ENCODE measurements around the gene BMP6. TPM values are rescaled to one million over a fixed set of nuclear protein-coding genes. Genes with fewer than 3 reads are reported as not detected.

Gene BMP6
- polyA plus RNA-seq, 2 of the 4 experiments (the other 2 are of a cell fraction), result 8.4 to 23.0 TPM

DNA sequence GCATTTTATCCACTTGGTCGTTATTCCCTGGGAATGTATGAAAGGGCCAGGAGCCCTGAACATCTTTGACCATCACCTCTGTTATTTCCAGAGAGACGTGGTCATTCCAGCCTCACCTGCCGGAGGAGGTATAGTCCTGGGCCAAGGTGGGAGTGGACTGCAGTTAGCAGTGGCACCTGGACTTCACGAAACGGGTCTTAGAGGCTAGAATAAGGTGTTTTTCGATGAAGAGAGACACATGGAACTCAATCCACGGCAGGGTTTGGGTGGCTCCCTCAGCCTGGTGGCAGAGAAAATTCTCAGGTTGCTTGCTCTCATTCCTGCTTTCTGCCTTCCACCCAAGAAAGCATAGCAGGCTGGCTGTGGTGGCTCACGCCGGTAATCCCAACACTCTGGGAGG lies 48.0 kb downstream of the BMP6 start (continued):
- TF ChIP-seq, protein P1, sequence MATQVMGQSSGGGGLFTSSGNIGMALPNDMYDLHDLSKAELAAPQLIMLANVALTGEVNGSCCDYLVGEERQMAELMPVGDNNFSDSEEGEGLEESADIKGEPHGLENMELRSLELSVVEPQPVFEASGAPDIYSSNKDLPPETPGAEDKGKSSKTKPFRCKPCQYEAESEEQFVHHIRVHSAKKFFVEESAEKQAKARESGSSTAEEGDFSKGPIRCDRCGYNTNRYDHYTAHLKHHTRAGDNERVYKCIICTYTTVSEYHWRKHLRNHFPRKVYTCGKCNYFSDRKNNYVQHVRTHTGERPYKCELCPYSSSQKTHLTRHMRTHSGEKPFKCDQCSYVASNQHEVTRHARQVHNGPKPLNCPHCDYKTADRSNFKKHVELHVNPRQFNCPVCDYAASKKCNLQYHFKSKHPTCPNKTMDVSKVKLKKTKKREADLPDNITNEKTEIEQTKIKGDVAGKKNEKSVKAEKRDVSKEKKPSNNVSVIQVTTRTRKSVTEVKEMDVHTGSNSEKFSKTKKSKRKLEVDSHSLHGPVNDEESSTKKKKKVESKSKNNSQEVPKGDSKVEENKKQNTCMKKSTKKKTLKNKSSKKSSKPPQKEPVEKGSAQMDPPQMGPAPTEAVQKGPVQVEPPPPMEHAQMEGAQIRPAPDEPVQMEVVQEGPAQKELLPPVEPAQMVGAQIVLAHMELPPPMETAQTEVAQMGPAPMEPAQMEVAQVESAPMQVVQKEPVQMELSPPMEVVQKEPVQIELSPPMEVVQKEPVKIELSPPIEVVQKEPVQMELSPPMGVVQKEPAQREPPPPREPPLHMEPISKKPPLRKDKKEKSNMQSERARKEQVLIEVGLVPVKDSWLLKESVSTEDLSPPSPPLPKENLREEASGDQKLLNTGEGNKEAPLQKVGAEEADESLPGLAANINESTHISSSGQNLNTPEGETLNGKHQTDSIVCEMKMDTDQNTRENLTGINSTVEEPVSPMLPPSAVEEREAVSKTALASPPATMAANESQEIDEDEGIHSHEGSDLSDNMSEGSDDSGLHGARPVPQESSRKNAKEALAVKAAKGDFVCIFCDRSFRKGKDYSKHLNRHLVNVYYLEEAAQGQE (IDR thresholded peaks at IDR 0.05), result no peak
- TF ChIP-seq CBX2 (IDR thresholded peaks at IDR 0.05; ENCODE audit: borderline replicate concordance, low read depth), result no peak
- TF ChIP-seq, protein P2, sequence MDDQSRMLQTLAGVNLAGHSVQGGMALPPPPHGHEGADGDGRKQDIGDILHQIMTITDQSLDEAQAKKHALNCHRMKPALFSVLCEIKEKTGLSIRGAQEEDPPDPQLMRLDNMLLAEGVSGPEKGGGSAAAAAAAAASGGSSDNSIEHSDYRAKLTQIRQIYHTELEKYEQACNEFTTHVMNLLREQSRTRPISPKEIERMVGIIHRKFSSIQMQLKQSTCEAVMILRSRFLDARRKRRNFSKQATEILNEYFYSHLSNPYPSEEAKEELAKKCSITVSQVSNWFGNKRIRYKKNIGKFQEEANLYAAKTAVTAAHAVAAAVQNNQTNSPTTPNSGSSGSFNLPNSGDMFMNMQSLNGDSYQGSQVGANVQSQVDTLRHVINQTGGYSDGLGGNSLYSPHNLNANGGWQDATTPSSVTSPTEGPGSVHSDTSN (IDR thresholded peaks at IDR 0.05), result no peak
- no peak for TF ChIP-seq RNF2 (IDR thresholded peaks at IDR 0.05; ENCODE audit: borderline replicate concordance, low read depth)
- TF ChIP-seq POLR2AphosphoS2 (conservative IDR thresholded peaks at IDR 0.05; ENCODE audit: low read length), result no peak
- TF ChIP-seq RFX5 (IDR thresholded peaks at IDR 0.05), result no peak
- TF ChIP-seq NFE2L2 (conservative IDR thresholded peaks at IDR 0.05; ENCODE audit: low read length), result no peak
- TF ChIP-seq, protein P3, sequence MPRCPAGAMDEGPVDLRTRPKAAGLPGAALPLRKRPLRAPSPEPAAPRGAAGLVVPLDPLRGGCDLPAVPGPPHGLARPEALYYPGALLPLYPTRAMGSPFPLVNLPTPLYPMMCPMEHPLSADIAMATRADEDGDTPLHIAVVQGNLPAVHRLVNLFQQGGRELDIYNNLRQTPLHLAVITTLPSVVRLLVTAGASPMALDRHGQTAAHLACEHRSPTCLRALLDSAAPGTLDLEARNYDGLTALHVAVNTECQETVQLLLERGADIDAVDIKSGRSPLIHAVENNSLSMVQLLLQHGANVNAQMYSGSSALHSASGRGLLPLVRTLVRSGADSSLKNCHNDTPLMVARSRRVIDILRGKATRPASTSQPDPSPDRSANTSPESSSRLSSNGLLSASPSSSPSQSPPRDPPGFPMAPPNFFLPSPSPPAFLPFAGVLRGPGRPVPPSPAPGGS (IDR thresholded peaks at IDR 0.05), result no peak
- no peak for TF ChIP-seq MAZ (IDR thresholded peaks at IDR 0.05; ENCODE audit: borderline replicate concordance, low read depth, low read length)

DNA sequence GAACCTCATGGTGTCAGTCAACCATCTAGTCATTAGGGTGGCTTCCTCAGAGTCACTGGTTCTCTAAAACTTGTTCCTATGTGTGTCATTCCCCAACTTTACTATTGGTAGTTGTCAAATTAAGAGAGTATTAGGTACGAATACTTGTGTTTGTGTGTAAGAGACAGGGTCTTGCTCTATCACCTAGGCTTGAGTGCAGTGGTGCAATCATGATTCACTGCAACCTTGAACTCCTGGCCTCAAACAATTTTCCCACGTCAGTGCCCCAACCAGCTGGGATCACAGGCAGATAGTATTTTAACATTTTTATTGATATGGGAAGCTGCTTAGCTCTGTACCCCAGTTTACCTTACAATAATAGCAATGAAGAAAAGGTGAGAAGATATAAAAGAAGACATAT lies 50.6 kb downstream of the BMP6 start:
- no peaks in the 10 kb centered on the region for H3K4me1 ChIP-seq
- no peak overlapping the region for H3K4me2 ChIP-seq
- WGBS (ENCODE audit: missing lambda C conversion rate), result 83% methylated on average over 2 of the region's 2 CpGs
- no peak for TF ChIP-seq FOXS1 (CRISPR knock-in tag; IDR thresholded peaks at IDR 0.05)
- TF ChIP-seq CBX8 (IDR thresholded peaks at IDR 0.05), result no peak
- no peak for TF ChIP-seq RCOR1 (IDR thresholded peaks at IDR 0.05; ENCODE audit: low read depth, low read length)
- no peak for TF ChIP-seq HOXB5 (CRISPR knock-in tag; IDR thresholded peaks at IDR 0.05)
- TF ChIP-seq BHLHE40 (IDR thresholded peaks at IDR 0.05; ENCODE audit: low read depth, low read length), result no peak
- TF ChIP-seq ZSCAN20 (CRISPR knock-in tag; IDR thresholded peaks at IDR 0.05), result no peak
- TF ChIP-seq ESRRA (IDR thresholded peaks at IDR 0.05; ENCODE audit: borderline replicate concordance, low read length), result no peak
- TF ChIP-seq, protein P4, sequence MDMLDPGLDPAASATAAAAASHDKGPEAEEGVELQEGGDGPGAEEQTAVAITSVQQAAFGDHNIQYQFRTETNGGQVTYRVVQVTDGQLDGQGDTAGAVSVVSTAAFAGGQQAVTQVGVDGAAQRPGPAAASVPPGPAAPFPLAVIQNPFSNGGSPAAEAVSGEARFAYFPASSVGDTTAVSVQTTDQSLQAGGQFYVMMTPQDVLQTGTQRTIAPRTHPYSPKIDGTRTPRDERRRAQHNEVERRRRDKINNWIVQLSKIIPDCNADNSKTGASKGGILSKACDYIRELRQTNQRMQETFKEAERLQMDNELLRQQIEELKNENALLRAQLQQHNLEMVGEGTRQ (IDR thresholded peaks at IDR 0.05), result no peak
- no peak for TF ChIP-seq KDM1A (IDR thresholded peaks at IDR 0.05; ENCODE audit: low read depth)
- no peak for TF ChIP-seq JUN (IDR thresholded peaks at IDR 0.05)
- no peak for TF ChIP-seq RFX5 (IDR thresholded peaks at IDR 0.05)
- no peak for TF ChIP-seq POLR2A (IDR thresholded peaks at IDR 0.05; ENCODE audit: low read length)
- no peak for TF ChIP-seq ZFP36 (IDR thresholded peaks at IDR 0.05; ENCODE audit: borderline replicate concordance, partially characterized antibody)
- no peak for TF ChIP-seq HOXA7 (CRISPR knock-in tag; IDR thresholded peaks at IDR 0.05)
- TF ChIP-seq, protein P3 (IDR thresholded peaks at IDR 0.05), result no peak
- no peak for TF ChIP-seq EHMT2 (IDR thresholded peaks at IDR 0.05; ENCODE audit: low read depth)
- no peak for TF ChIP-seq ZC3H11A (IDR thresholded peaks at IDR 0.05)
- TF ChIP-seq EP300 (IDR thresholded peaks at IDR 0.05), result no peak
- no peak for TF ChIP-seq PHF8 (IDR thresholded peaks at IDR 0.05; ENCODE audit: borderline replicate concordance, low read depth)
- DNase-seq (ENCODE audit: low read depth in 1 of 2, low spot score in 1 of 2) (no peak), FAIRE-seq (no peak), ATAC-seq (no peak)
- no peak overlapping the region for H3K4me3 ChIP-seq
- H3K9me3 ChIP-seq, result no peaks in the 10 kb centered on the region
- ChIA-PET CTCF (no interaction called here), POLR2A (no interaction called here)
- H3K27ac ChIP-seq, result no peak overlapping the region
